HepG2 (cell line): ENCODE measurements around the gene ODAD4. TPM values are rescaled to one million over a fixed set of nuclear protein-coding genes. Genes with fewer than 3 reads are reported as not detected.
A peak's percentile ranks its signal among the peaks of the same experiment; 100 is the strongest.

Experiments used
- FOXA1 ChIP-seq, 2 experiments: fragments of 450-650 bp in 1 of 2; sonication (generic) in 1 of 2; formaldehyde crosslinking in 1 of 2; IDR thresholded peaks; 2 replicates each; pipeline versions ENCODE4 v1.4.0 to v1.6.1; 2016 to 2020; ENCODE audit warnings: missing genetic modification reagents in 1 of 2
- HES4 ChIP-seq: sonication (generic); formaldehyde crosslinking; IDR thresholded peaks from 2 replicates; pipeline ENCODE4 v1.9.0; 2021; ENCODE audit warnings: mild to moderate bottlenecking, missing genetic modification reagents, borderline replicate concordance
- HNF4G ChIP-seq, 2 experiments: sonication (generic) in 1 of 2; formaldehyde crosslinking in 1 of 2; IDR thresholded peaks; 2 replicates each; pipeline versions ENCODE4 v1.4.0 to v1.6.1; 2011 to 2020; ENCODE audit warnings: borderline replicate concordance in 2 of 2, low read depth in 2 of 2, mild to moderate bottlenecking in 2 of 2, low read length in 1 of 2, missing genetic modification reagents in 1 of 2, moderate library complexity in 1 of 2
- KDM6A ChIP-seq: IDR thresholded peaks from 2 replicates; pipeline ENCODE4 v1.6.1; 2016; ENCODE audit warnings: low read depth
- MAF1 ChIP-seq: sonication (generic); formaldehyde crosslinking; IDR thresholded peaks from 2 replicates; pipeline ENCODE4 v1.5.0; 2020; ENCODE audit warnings: missing genetic modification reagents, borderline replicate concordance
- MED13 ChIP-seq: sonication (generic); formaldehyde crosslinking; IDR thresholded peaks from 2 replicates; pipeline ENCODE4 v1.5.0; 2020; ENCODE audit warnings: missing genetic modification reagents
- RBM22 ChIP-seq: fragments of 200-400 bp; formaldehyde crosslinking; optimal IDR thresholded peaks from 2 replicates; pipeline ENCODE3; 2017; ENCODE audit warnings: mild to moderate bottlenecking, low read length, moderate library complexity
- RFX3 ChIP-seq: IDR thresholded peaks from 2 replicates; pipeline ENCODE4 v1.6.1; 2016; ENCODE audit warnings: missing biosample characterization, missing genetic modification reagents
- SCMH1 ChIP-seq: sonication (generic); formaldehyde crosslinking; IDR thresholded peaks from 2 replicates; pipeline ENCODE4 v1.9.0; 2021; ENCODE audit warnings: missing genetic modification reagents, mild to moderate bottlenecking, borderline replicate concordance
- SNRNP70 ChIP-seq: fragments of 200-400 bp; formaldehyde crosslinking; IDR thresholded peaks from 2 replicates; pipeline ENCODE4 v1.6.1; 2017; ENCODE audit warnings: mild to moderate bottlenecking, low read depth, low read length, moderate library complexity
- YY1 ChIP-seq: IDR thresholded peaks from 2 replicates; pipeline ENCODE4 v1.6.1; 2011; ENCODE audit warnings: low read length, low read depth, moderate library complexity, mild to moderate bottlenecking; ENCODE audit not compliant: insufficient read depth, insufficient replicate concordance
- ZNF549 ChIP-seq: sonication (generic); formaldehyde crosslinking; IDR thresholded peaks from 2 replicates; pipeline ENCODE4 v1.5.0; 2020; ENCODE audit warnings: missing genetic modification reagents
- polyA plus RNA-seq, 8 experiments: library from polyadenylated mRNA; depleted of rRNA in 3 of 8; stranded (reverse) in 7 of 8; unstranded in 1 of 8; fragments of >200 nt; fragmentation: Illumina TruSeq in 4 of 8; extraction: Trizol in 4 of 8; gene quantifications; 2 replicates each; pipeline versions ENCODE4 v1.2.1 to v1.2.3, GENCODE V29; 2011 to 2016; ENCODE audit warnings: low read depth in 4 of 8, missing spikeins in 1 of 8, mixed read lengths in 1 of 8; ENCODE audit not compliant: insufficient read depth in 1 of 8
- total RNA-seq, 5 experiments: library from RNA; depleted of rRNA; stranded (reverse); fragments of >200 nt; fragmentation: Illumina TruSeq; extraction: Trizol; gene quantifications; 2 replicates each; pipeline ENCODE4 v1.2.3, GENCODE V29; 2016; ENCODE audit warnings: low read depth in 1 of 5
- TF ChIP-seq, protein P1 (sequence below): sonication (generic); formaldehyde crosslinking; IDR thresholded peaks from 2 replicates; pipeline ENCODE4 v1.9.0; 2022; ENCODE audit warnings: missing genetic modification reagents, mild to moderate bottlenecking, borderline replicate concordance
- TF ChIP-seq, protein P2 (sequence below): sonication (generic); formaldehyde crosslinking; IDR thresholded peaks from 2 replicates; pipeline ENCODE4 v1.4.0; 2020; ENCODE audit warnings: missing genetic modification reagents, mild to moderate bottlenecking, borderline replicate concordance
- TF ChIP-seq, protein P3 (sequence below), 2 experiments: sonication (generic) in 1 of 2; formaldehyde crosslinking in 1 of 2; IDR thresholded peaks; 2 replicates each; pipeline versions ENCODE4 v1.4.0 to v1.6.1; 2016 to 2020; ENCODE audit warnings: borderline replicate concordance in 1 of 2, low read depth in 1 of 2, mild to moderate bottlenecking in 1 of 2, missing genetic modification reagents in 1 of 2
- TF ChIP-seq, protein P4 (sequence below): sonication (generic); formaldehyde crosslinking; IDR thresholded peaks from 2 replicates; pipeline ENCODE4 v1.4.0; 2020; ENCODE audit warnings: low read depth, mild to moderate bottlenecking, missing genetic modification reagents

The ODAD4 gene
- total and polyA plus RNA-seq, 2 of the 13 experiments (the other 11 are each of a cell fraction or from before 2014, with no cell fraction given), result 0.48 to 0.53 TPM

DNA sequence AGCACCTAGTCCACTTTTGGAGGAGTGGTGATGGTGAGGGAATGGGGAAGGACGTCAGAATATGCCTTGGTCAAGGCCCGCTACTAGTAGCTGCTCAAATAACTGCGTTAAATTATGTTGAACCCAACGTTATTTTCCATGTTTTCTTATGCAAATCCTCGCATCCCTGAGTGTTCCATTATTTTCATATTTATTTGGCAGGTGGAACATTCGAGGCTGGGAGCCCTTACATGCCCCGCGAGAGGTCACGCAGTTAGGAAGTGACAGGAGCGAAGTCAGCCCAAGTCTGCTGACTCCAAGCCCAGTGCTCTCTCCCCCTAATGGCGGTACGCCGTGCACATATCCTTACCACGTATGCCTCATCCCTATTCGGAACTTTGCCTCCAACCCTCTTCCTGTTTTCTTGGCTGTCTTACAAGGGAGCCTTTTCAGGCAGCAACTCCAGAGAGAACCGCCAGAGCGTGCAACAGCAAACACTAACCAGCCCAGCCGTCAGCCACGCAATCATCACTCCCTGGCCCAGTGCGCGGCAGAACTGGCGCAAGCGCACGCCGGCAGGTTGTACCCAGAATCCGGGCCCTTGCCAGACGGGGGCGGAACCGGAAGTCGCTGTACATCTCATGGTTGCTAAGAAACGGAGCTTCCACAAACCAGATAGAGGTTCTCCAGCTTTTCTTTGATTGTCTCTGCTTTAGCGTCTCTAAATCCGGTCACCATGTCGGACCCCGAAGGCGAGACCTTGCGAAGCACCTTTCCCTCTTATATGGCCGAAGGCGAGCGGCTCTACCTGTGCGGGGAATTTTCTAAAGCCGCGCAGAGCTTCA is at the start of gene ODAD4 (continued):
- TF ChIP-seq, protein P1, sequence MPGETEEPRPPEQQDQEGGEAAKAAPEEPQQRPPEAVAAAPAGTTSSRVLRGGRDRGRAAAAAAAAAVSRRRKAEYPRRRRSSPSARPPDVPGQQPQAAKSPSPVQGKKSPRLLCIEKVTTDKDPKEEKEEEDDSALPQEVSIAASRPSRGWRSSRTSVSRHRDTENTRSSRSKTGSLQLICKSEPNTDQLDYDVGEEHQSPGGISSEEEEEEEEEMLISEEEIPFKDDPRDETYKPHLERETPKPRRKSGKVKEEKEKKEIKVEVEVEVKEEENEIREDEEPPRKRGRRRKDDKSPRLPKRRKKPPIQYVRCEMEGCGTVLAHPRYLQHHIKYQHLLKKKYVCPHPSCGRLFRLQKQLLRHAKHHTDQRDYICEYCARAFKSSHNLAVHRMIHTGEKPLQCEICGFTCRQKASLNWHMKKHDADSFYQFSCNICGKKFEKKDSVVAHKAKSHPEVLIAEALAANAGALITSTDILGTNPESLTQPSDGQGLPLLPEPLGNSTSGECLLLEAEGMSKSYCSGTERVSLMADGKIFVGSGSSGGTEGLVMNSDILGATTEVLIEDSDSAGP (CRISPR knock-in tag), result peak; percentile 92
- no peak for TF ChIP-seq SNRNP70
- peak; percentile 60; the same call in 1 of the 2 replicates for TF ChIP-seq KDM6A (CRISPR knock-in tag)
- TF ChIP-seq FOXA1 (IDR thresholded peaks at IDR 0.05), result no peak
- TF ChIP-seq FOXA1 (CRISPR knock-in tag; IDR thresholded peaks at IDR 0.05), result peak; percentile 54
- TF ChIP-seq ZNF549, result no peak
- 0 out of 2 replicates have a peak, but pooled peaks have one; percentile 39 for TF ChIP-seq MED13 (CRISPR knock-in tag)
- TF ChIP-seq HNF4G (IDR thresholded peaks at IDR 0.05; ENCODE audit: borderline replicate concordance, low read depth, low read length), result peak; percentile 6; the same call in 1 of the 2 replicates
- peak; percentile 65; the same call in 1 of the 2 replicates for TF ChIP-seq HNF4G (CRISPR knock-in tag; IDR thresholded peaks at IDR 0.05; ENCODE audit: borderline replicate concordance, low read depth)
- TF ChIP-seq RBM22, result no peak
- 0 out of 2 replicates have a peak, but pooled peaks have one; percentile 24 for TF ChIP-seq HES4 (CRISPR knock-in tag)
- TF ChIP-seq, protein P2, sequence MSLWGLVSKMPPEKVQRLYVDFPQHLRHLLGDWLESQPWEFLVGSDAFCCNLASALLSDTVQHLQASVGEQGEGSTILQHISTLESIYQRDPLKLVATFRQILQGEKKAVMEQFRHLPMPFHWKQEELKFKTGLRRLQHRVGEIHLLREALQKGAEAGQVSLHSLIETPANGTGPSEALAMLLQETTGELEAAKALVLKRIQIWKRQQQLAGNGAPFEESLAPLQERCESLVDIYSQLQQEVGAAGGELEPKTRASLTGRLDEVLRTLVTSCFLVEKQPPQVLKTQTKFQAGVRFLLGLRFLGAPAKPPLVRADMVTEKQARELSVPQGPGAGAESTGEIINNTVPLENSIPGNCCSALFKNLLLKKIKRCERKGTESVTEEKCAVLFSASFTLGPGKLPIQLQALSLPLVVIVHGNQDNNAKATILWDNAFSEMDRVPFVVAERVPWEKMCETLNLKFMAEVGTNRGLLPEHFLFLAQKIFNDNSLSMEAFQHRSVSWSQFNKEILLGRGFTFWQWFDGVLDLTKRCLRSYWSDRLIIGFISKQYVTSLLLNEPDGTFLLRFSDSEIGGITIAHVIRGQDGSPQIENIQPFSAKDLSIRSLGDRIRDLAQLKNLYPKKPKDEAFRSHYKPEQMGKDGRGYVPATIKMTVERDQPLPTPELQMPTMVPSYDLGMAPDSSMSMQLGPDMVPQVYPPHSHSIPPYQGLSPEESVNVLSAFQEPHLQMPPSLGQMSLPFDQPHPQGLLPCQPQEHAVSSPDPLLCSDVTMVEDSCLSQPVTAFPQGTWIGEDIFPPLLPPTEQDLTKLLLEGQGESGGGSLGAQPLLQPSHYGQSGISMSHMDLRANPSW, result peak; percentile 92; the same call in 1 of the 2 replicates
- TF ChIP-seq, protein P3, sequence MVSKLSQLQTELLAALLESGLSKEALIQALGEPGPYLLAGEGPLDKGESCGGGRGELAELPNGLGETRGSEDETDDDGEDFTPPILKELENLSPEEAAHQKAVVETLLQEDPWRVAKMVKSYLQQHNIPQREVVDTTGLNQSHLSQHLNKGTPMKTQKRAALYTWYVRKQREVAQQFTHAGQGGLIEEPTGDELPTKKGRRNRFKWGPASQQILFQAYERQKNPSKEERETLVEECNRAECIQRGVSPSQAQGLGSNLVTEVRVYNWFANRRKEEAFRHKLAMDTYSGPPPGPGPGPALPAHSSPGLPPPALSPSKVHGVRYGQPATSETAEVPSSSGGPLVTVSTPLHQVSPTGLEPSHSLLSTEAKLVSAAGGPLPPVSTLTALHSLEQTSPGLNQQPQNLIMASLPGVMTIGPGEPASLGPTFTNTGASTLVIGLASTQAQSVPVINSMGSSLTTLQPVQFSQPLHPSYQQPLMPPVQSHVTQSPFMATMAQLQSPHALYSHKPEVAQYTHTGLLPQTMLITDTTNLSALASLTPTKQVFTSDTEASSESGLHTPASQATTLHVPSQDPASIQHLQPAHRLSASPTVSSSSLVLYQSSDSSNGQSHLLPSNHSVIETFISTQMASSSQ (IDR thresholded peaks at IDR 0.05; ENCODE audit: low read depth), result no peak
- TF ChIP-seq, protein P3 (CRISPR knock-in tag; IDR thresholded peaks at IDR 0.05; ENCODE audit: borderline replicate concordance), result peak; percentile 76; the same call in 1 of the 2 replicates
- no peak for TF ChIP-seq SCMH1 (CRISPR knock-in tag)
- no peak for TF ChIP-seq MAF1 (CRISPR knock-in tag)
- TF ChIP-seq YY1, result peak; percentile 77
- TF ChIP-seq, protein P4, sequence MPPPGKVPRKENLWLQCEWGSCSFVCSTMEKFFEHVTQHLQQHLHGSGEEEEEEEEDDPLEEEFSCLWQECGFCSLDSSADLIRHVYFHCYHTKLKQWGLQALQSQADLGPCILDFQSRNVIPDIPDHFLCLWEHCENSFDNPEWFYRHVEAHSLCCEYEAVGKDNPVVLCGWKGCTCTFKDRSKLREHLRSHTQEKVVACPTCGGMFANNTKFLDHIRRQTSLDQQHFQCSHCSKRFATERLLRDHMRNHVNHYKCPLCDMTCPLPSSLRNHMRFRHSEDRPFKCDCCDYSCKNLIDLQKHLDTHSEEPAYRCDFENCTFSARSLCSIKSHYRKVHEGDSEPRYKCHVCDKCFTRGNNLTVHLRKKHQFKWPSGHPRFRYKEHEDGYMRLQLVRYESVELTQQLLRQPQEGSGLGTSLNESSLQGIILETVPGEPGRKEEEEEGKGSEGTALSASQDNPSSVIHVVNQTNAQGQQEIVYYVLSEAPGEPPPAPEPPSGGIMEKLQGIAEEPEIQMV (CRISPR knock-in tag), result peak; percentile 79; the same call in 1 of the 2 replicates
- TF ChIP-seq RFX3 (CRISPR knock-in tag), result peak; percentile 74
